ENCODE results near the gene FAM181B.

Gene FAM181B

GRCh38 chr11:82683029-82683428 is 50.6 kb downstream of the FAM181B start:
- no peak for DNase-seq (ENCODE audit: low read depth in 2 of 2, low spot score in 1 of 2)

DNA sequence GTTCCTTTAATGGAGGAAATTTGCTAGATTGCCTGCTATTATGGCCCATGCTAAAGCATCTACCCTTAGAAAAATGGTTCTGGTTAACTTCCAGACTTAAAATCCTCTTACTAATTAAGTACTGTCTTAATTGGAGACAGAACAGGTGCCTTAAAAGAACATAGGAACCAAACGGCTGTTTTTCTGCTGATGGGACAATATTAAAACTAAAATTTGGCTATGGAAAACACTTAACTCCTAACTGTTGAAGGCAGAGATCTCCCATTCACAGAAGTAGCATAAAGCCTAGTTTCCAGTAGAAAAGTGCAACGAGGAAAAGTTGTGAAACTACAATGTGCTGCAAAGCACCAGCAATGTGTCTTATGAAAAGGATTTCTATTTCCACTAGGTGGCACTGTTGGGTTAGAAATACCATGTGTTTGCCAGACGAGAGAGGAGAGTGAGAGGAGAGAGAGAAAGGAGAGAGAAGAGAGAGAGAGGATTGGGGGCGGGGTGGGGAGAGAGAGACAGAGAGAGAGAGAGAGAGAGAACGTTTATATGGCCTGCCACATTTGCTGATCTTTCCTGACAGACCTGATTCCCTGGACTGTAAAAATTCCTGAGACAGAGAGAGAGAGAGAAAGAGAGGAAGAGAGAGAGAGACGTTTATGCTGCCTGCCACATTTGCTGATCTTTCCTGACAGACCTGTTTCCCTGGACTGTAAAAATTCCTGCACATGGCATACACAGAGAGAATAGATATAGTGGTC is 51.5 kb downstream of the FAM181B start:
- DNase-seq (ENCODE audit: low read depth in 2 of 2, low spot score in 1 of 2) = no peak

DNA sequence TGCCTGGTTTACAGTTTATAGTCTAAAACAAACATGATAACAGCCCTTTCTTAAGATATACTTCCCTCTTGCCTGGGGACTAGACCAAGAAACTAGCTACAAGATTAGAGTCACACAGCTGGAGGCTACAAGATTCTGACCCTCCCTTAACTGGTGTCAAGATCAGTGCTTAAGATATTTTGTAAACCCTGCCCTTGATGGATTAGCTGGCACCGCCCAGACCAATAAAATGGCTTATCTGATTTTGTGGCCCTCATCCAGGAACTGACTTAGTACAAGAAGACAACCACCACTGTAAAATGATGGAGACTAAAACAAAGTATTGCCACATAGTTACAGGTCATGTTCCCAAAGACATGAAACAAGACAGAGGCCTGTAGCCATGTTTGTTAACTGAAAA is 53.4 kb downstream of the FAM181B start:
- no peak for DNase-seq (ENCODE audit: low read depth in 2 of 2, low spot score in 1 of 2)
